Measurements from ENCODE around the gene NHLRC4.

- no peak for TF ChIP-seq PHF8 (CRISPR knock-in tag; IDR thresholded peaks at IDR 0.05)
- TF ChIP-seq SMARCE1 (IDR thresholded peaks at IDR 0.05; ENCODE audit: borderline replicate concordance): no peak
- TF ChIP-seq, protein P1, sequence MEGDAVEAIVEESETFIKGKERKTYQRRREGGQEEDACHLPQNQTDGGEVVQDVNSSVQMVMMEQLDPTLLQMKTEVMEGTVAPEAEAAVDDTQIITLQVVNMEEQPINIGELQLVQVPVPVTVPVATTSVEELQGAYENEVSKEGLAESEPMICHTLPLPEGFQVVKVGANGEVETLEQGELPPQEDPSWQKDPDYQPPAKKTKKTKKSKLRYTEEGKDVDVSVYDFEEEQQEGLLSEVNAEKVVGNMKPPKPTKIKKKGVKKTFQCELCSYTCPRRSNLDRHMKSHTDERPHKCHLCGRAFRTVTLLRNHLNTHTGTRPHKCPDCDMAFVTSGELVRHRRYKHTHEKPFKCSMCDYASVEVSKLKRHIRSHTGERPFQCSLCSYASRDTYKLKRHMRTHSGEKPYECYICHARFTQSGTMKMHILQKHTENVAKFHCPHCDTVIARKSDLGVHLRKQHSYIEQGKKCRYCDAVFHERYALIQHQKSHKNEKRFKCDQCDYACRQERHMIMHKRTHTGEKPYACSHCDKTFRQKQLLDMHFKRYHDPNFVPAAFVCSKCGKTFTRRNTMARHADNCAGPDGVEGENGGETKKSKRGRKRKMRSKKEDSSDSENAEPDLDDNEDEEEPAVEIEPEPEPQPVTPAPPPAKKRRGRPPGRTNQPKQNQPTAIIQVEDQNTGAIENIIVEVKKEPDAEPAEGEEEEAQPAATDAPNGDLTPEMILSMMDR (CRISPR knock-in tag; IDR thresholded peaks at IDR 0.05): no peak
- TF ChIP-seq ZNF709 (CRISPR knock-in tag; IDR thresholded peaks at IDR 0.05): no peak
- TF ChIP-seq ESRRA (CRISPR knock-in tag; IDR thresholded peaks at IDR 0.05; ENCODE audit: low read depth): no peak
- no peak for TF ChIP-seq ATF7-NPFF (CRISPR knock-in tag; IDR thresholded peaks at IDR 0.05; ENCODE audit: low read depth)
- no peak for TF ChIP-seq FLYWCH1 (CRISPR knock-in tag; IDR thresholded peaks at IDR 0.05)
Measured at GRCh38 chr16:529012-529575, 37.7 kb upstream of the NHLRC4 start.
